HS-5 (cell line): ENCODE measurements around the gene HOXA6.

Source experiments
- DNase-seq: peaks from one replicate; pipeline ENCODE4 v3.0.0-alpha.2; 2012; ENCODE audit warnings: low read depth

Gene HOXA6

DNA sequence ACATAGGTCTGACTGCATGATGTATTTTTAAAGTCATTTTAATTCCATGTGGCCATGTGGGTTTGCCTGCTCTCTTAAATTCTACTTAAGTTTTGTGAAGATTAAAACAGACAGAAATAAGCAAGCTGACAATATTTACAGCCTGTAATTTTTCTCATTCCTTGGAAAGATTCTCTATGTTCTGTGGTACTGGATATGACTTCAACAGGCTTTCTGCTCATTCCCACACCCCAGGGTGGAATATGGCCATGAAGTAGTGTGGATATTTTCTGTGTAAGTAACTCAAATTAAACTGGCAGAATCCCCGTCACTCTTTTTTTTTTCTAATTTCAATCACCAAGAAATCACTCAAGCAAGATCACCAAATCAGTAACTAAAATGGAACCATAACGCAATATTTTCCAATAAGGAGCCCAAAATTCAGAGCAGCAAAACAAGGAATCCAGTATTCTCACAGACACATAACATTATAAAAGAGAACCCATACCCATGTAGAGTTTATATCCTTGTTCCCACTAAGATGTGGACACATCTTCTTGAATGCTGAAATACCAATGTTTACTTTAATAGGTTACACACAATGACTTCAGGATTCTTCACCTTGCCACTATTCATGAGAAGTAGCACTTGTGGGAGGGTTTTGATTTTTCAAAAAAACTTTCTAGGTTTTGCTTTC, 9.8 kb downstream of the HOXA6 start:
- DNase-seq = no peak

DNA sequence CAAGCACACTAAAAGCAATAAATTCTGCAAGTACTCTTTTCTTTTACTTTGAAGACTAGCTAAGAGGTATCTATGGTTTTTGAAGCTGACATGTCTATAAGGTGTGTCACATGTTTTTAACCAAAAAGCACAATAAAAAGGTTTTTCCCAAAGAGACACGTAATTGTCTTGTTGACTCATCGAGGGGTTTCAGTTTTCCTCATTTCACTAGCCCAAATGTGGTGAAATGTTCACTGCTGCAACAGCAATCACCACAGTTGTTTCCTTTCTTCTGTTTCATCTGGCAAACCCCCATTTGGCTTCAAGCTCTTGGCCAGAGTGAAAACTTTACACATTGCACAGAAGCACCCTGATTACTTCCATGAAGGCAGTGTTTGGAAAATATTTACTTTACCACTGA, 13.2 kb downstream of the HOXA6 start:
- peak; percentile 92 for DNase-seq

DNA sequence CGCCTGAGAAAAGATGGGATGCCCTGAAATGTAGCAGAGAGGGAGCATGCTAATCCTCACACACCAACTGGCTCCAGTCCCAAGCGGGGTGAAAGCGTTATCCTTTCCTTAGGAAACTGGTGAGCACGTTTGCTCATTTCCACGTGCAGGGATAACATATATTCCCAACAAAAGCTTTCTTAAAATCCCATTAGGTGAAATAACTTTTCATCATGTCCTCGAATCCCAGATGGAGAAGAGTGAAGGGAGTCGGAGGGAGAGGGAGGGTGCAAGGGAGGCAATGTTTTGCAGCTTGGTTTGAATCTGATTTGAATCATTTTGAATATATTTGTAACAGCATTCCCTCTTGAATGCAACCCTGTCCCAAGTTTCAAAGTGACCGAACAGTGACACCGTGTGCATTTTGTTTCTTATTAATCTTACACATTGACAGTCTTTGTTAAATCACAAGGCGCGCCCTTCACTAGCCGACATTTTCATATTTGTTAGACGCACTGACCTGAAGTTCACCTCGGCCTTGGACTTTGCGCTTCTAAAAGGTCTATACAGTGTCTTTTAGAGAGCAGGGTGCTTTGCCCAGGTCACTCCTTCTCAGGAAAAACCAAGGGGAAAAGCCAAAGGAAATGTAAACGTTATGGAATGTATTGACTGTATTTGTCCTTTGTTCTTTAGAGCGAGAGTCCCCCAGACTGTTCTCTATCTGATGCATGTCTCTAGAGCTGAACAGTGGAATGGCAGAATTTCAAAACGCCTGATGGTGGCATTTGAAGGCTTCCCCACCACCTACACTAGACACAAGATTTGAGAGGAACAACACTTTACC, 14.0 kb downstream of the HOXA6 start:
- DNase-seq = no peak

- DNase-seq = no peak
Measured at GRCh38 chr7:27132978-27133377, 14.6 kb downstream of the HOXA6 start.

GRCh38 chr7:27132214-27132613, 15.4 kb downstream of the HOXA6 start:
- DNase-seq = no peak

DNA sequence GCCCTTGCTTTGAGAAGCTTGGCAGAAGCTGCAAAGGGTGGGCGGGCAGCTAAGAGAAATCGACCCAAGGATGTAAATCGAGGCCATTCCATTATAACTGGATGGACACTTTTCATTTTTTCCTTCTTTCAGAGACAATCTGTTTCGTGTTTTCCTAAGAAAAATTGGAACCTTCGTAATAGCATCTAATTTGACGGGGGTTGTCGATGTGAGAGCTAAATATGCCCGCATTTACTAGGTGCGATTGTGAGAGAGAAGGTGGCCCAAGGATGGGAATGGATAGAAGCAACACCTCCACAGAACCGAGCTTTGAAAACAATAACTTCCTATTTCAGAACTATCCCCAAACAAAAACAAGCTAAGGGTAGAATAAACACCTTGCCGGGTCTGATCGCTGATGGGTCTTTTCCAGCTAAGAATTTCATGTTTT, 16.2 kb downstream of the HOXA6 start:
- DNase-seq = no peak

GRCh38 chr7:27130540-27131389, 16.8 kb downstream of the HOXA6 start, which contains the start of gene HOXA4:
HOXA4 (minus strand) TSS chr7:27130757; CDS start chr7:27130733, 24 bp downstream.
- no peak for DNase-seq

GRCh38 chr7:27129729-27130539, 17.6 kb downstream of the HOXA6 start:
- DNase-seq = no peak

GRCh38 chr7:27128776-27129728, 18.5 kb downstream of the HOXA6 start:
- DNase-seq = no peak

GRCh38 chr7:27128034-27128433, 19.5 kb downstream of the HOXA6 start:
- no peak for DNase-seq

DNA sequence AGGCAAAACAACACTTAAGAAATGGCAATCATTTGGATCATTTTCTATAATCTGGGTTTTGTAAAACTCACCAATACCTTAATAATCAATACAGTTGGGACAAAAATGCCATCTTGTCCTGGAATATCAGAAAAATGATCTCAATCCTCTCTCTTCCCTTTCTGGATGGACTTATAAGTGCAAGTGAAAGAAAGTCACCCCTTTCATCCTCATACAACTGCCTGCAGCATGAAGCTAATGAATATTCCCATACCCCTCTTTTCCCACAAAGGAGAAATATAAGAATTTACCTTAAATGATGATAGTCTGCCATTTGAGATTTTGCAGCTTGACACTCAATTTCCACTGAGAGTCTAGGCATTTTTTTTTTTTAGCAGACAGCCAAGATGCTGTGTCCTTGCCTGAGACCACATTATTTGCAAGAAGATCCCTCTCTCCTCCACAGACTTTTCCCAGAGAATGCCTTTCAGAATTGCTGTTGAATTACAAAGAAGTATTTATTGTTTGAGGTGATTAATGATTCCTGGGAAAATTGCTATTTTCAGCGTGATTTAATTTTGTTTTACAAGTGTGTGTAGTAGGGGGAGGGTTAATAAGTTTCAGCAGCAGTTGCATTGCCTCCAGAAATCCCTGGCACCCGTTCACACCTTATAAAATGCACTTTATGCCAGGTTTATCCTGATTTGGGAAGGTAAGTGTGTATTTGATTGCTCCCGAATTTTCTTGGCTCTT, 20.8 kb downstream of the HOXA6 start:
- no peak for DNase-seq

DNA sequence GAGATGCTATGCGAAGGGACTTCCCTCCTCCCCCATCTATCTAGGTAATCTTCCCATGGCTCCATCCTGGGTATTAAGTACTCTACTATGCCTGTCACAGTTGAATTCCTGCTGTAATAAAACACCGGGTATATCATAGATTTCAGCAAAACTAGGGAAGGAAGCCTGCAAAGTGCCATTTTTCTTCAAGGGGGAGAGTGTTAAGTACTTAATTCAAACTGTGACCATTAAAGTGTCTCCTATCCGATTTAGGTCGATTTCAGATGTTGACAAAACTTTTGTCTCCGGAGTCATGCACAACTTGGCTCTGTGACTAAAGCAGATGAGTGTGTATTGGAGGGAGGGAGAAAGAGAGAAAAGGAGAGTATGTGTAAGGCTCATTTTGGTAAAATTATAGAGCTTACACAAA, 21.6 kb downstream of the HOXA6 start:
- DNase-seq = no peak

GRCh38 chr7:27124902-27125689, 22.5 kb downstream of the HOXA6 start:
- DNase-seq = no peak

DNA sequence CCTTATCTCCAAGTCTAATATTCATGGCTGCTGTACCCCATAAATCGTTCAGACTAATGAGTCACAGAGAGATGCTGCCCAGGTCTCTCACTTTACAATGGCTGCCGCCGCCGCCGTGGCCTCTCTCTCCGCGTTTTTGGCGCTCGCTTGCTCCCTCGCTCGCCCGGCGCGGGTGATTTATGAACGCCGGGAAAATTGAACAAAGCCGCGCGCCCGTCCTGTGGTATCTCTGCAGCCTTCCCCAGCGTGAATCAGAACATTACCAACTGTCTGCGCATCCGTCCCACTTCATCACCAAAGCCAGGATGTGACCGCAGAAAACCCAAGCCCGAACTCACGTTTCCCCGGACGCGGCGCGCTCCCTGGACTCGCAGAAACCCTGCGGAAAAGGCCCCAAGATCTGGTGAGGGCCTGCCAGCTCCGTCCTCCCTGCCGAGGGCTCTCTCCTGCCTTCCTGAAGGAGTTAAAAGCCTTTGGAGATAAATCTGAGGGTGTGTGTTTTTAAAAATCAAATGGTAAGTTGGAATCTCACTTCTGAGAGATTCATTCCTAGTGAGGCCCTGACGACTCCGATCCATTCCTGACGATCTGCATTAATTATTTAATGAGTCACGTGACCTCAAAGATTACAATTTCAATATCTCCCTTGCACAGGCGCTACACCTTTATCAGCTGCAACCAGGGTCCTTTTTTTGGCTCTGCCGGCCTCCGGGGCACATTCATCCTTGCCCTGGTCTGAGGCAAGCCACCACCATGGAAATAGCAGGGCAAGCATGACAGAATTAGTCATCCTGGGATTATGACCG, 23.3 kb downstream of the HOXA6 start:
- DNase-seq = no peak

GRCh38 chr7:27123477-27124053, 24.0 kb downstream of the HOXA6 start:
- no peak for DNase-seq

DNA sequence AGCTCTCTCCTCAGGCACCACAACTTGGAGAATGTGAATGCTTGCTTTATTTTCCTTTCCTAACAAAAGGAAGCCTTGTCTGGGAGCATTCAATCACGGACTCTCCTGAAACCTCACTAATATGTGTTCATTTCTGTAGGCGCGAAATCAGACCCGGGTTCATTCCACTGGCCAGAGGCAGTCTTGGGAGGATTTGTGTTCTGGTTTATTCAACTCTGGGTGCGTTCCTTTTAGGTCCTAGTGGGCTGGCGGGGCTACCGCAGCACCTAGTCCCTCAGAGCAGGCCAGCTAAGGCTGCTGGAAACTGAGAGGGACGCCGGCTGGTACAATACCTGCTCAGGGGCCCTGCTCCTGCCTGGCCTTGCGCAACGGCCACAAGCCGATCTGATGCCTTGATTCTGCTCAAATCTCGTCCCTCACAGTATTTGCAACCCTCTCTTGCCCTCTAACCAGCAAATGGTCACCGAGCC, 24.5 kb downstream of the HOXA6 start:
- no peak for DNase-seq

DNA sequence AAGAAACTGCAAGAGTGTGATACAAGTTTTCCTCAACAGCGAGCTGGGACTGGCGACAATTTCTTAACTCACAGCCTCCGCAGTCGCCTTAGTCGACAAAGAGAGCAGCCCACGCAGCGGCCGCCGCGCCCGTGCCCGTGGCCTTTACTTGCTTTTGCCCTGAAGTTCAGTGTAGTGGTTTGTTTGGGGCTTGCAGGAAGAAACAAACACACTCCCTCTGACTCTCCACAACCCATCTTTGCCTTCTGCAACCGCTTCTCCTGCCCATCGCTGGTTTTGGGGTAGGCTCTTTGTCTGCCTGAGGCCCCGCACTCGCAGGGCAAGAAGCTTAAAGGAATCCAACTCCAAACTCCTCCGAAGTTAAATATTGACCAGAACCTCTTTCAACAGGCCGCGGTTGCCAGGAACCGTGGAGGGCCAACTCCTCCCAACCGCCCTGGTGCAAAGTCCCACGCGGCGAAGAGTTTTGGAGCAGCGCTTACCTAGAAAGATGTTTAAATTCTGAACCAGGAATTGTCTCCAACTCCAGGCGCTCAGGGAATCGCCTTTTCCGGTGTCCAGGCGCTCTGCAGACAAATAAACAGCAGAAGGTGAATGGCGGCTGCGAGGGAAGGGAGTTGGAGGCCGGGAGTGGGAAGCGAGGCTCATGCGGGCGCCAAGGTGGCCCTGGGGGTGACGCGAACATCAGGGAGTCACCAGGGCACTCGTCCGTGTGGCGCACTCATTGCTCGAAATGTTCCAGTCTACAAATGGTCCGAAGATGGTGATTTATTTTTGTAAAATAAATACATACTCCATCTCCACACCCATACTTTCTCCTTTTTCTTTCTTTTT, 25.3 kb downstream of the HOXA6 start:
- DNase-seq = no peak
